ENCODE data around the gene NEK7. TPM values are rescaled to one million over a fixed set of nuclear protein-coding genes. Genes with fewer than 3 reads are reported as not detected.
A peak's percentile ranks its signal among the peaks of the same experiment; 100 is the strongest.

Gene NEK7
- total and polyA plus RNA-seq, 2 of the 4 experiments (the other 2 are of a cell fraction), result 89.0 to 467 TPM

DNA sequence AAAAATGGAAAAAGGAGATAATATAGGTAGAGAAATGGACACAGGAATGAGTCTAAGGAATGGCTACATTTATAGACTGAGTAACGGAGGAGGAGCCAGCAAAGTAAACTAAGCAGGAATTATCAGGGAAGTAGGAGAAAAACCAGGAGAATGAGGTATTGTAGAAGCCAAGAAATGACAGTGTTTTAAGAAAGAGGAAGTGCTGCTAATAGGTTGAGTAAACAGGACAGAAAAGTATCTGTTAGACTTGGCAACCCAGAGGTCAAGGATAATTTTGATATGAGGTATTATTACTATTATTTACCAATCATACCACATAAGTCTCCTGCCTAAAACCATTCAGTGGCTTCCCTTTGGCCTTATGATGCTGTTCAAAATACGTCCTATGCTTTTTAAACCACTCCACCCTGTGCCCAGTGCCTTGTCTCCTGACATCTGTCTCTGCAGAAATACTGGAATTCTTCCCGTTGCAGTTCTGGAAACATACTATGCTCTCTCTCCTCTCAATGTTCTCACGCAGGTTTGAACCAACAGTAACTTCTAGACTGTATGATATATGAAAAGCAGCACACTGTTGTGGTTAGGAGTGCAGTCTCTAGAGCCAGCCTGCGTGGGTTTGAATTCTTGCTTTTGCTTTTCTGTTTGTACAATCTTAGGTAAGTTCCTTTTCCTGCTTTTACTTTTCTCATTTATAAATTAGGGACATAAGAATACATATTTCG is 24.6 kb upstream of the NEK7 start:
- H4K8ac ChIP-seq (ENCODE audit: low read depth in 2 of 2, low read length in 2 of 2), result no peak overlapping the region
- no peak overlapping the region for H2BK15ac ChIP-seq (ENCODE audit: low read depth, low read length)
- no peak overlapping the region for H3K9ac ChIP-seq (ENCODE audit: low read depth, low read length)
- H3K9me3 ChIP-seq (ENCODE audit: control insufficient read depth, insufficient read depth, low read length), result no peaks in the 10 kb centered on the region
- ChIA-PET POLR2A (ENCODE audit: unreplicated experiment) (no interaction called here), CTCF (no interaction called here)
- H3K4me2 ChIP-seq (ENCODE audit: low read depth, low read length), result no peak overlapping the region
- H3K23ac ChIP-seq (ENCODE audit: low read depth, low read length), result no peak overlapping the region
- H2BK5ac ChIP-seq (ENCODE audit: low read depth, low read length, poor library complexity, severe bottlenecking), result no peak overlapping the region
- no peak overlapping the region for H3K27ac ChIP-seq (ENCODE audit: insufficient read depth, low read length)
- H3K4me3 ChIP-seq (ENCODE audit: insufficient read depth, low read depth, low read length), result no peak overlapping the region
- DNase-seq, result no peak
- no peaks in the 10 kb centered on the region for H3K27me3 ChIP-seq (ENCODE audit: control insufficient read depth, insufficient read depth, low read length)
- in situ Hi-C loops (cut with MboI; ENCODE audit: low sequenced_read_pairs) (no loop called here), dilution Hi-C loops (cut with HindIII; ENCODE audit: low sequenced_read_pairs, unreplicated experiment) (no loop called here), intact Hi-C loops (cut with micrococcal nuclease) (no loop called here)
- H3K36me3 ChIP-seq (ENCODE audit: control insufficient read depth, insufficient read depth, low read length), result no peaks in the 10 kb centered on the region
- no peak overlapping the region for H2AK9ac ChIP-seq (replicated peaks; ENCODE audit: low read depth, low read length, poor library complexity)
- no peak overlapping the region for H4K91ac ChIP-seq (ENCODE audit: insufficient read depth, low read depth, low read length)
- TF ChIP-seq ELK1 (IDR thresholded peaks at IDR 0.05; ENCODE audit: borderline replicate concordance, low read depth, low read length) (no peak), MAZ (IDR thresholded peaks at IDR 0.05; ENCODE audit: borderline replicate concordance, low read depth, low read length) (no peak), MAFK (IDR thresholded peaks at IDR 0.05; ENCODE audit: low read depth, low read length) (no peak), NFE2L2 (IDR thresholded peaks at IDR 0.05; ENCODE audit: low read depth, low read length) (no peak), SMC3 (IDR thresholded peaks at IDR 0.05; ENCODE audit: low read depth, low read length) (no peak), CTCF (conservative IDR thresholded peaks at IDR 0.05; ENCODE audit: low read depth, low read length) (no peak), RFX5 (IDR thresholded peaks at IDR 0.05; ENCODE audit: low read depth, low read length) (no peak), MXI1 (IDR thresholded peaks at IDR 0.05; ENCODE audit: borderline replicate concordance, low read depth, low read length) (no peak)
- H2AK5ac ChIP-seq (ENCODE audit: low read depth, low read length), result 0 out of 2 replicates have a peak overlapping the region, but pooled peaks have one; percentile 12
- no peak overlapping the region for H3K14ac ChIP-seq (replicated peaks; ENCODE audit: low read depth, low read length)
- H3K4me1 ChIP-seq (ENCODE audit: control insufficient read depth, insufficient read depth, low read length), result no peaks in the 10 kb centered on the region
- H4K5ac ChIP-seq (ENCODE audit: low read depth, low read length), result no peak overlapping the region
- WGBS, 2 experiments (ENCODE audit: extremely low coverage in 2 of 2, insufficient read length in 1 of 2), result 100% methylated on average over 1 of the region's 6 CpGs; no CpG with 5 or more reads in 1 of the 2 experiments
- no peaks in the 10 kb centered on the region for H3K79me1 ChIP-seq (ENCODE audit: low read depth in 1 of 2, low read length in 2 of 2)
- no peak overlapping the region for H2BK20ac ChIP-seq (ENCODE audit: low read depth, low read length)
- no peak overlapping the region for H3K4ac ChIP-seq (ENCODE audit: low read depth, low read length)
- no peaks in the 10 kb centered on the region for H4K20me1 ChIP-seq (ENCODE audit: insufficient read depth, low read length)
- no TSS peak for BruUV-seq (replicated peaks)
- no peak overlapping the region for H2BK120ac ChIP-seq (ENCODE audit: low read depth, low read length)
- ATAC-seq (ENCODE audit: low read depth), result no peak
- no peak overlapping the region for H3K18ac ChIP-seq (ENCODE audit: low read depth, low read length)
- H3K56ac ChIP-seq (ENCODE audit: extremely low read depth, insufficient read depth, low read length), result no peak overlapping the region
- H3K9me1 ChIP-seq (ENCODE audit: insufficient read depth, low read length), result no peaks in the 10 kb centered on the region
- H2AFZ ChIP-seq (replicated peaks; ENCODE audit: low read length, poor library complexity), result no peak overlapping the region
